Measurements from ENCODE around the gene PLXNA3.

DNA sequence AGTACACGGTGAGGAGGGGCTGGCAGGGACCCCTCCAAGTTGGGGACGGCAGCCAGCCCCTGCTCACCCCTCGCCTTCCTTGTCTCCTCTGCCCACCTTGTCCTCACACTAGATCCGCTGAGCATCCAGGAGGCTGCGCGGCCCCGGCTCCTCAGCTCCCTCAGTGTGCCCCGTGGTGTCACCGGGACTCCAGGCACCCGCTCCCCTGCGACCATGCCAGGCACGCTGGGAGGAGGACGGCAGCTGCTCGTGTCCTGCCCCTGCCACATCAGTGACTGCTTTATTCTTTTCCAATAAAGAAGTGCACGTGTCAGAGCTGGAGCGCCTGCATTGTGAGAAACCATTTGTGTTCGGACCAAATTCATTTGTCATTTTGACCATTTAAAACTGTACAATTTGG lies 7.8 kb upstream of the PLXNA3 start:
- TF ChIP-seq POLR2AphosphoS5 (IDR thresholded peaks at IDR 0.05; ENCODE audit: low read depth, low read length) = no peak
- TF ChIP-seq POLR2A (IDR thresholded peaks at IDR 0.05; ENCODE audit: low read depth, low read length) = no peak

Measured in GM12892 (cell line).